Superior temporal gyrus (tissue), 1 donor: Measurements from ENCODE around the gene SNAPC1.
"Not testable (repeated sequence)": the region's sequence is repeated elsewhere in the genome, so short reads cannot be mapped to it uniquely, and the experiment has no call there.

Source experiments
- DNase-seq: peaks from one replicate; pipeline ENCODE4 v3.0.0-alpha.2; 2016; ENCODE audit errors: extremely low spot score

The SNAPC1 gene

DNA sequence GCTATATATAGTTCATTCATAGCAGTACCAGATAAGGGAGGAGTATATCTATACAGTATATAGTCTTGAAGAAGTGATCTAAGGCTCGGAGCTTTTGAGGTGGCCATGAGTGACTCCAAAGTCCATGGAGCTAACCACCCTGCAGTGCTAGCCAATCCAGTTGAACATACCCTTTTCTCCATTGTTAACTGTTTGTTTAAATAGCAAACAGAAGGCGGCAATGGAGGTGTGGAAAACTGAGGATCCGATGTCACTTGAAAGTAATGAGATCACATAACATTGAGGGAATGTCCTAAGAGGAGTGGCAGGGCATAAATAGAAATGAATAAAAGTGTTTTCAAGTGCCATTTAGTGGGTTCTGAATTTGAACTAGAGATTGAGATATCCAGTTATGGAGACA, 12.4 kb upstream of the SNAPC1 start:
- DNase-seq = no peak

DNA sequence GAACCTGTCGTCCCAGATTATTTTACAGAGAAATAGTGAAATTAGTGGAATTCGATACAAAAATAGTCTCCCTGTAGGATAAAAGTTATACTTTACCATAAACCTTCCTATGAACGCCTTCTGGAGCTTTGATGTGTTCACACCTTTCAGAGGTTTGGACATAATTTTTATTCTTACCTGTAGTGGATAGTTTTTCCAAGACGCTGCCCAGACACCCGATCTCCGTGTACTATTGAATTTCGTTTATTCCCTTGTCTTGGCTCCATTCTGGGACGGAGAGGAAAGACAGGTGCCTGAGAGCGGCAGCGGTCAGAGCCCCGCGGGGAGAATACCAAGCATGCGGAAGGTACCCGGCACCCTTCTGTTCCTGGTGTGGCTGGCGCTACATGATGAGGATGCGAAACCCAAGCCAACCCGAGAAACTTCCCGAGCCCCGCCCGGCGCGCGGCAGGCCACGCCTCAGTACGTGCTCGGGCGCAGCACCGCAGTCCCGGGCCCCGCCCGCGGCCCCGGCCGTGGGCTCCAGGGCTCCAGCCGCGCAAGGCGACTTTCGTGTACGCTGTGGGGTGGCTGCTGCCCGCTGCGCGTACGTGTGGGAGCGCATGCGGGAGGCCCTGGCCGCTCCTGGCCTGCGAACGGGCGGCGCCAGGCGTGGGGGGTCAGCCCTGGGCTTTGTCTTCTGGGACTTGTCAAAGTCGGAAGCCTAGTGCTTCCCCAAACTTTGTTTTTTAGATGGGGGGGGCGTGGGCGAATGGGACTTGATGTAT, 11.3 kb upstream of the SNAPC1 start:
- peak; percentile 58 for DNase-seq

GRCh38 chr14:61751475-61751989, 10.7 kb upstream of the SNAPC1 start:
- DNase-seq = no peak

DNA sequence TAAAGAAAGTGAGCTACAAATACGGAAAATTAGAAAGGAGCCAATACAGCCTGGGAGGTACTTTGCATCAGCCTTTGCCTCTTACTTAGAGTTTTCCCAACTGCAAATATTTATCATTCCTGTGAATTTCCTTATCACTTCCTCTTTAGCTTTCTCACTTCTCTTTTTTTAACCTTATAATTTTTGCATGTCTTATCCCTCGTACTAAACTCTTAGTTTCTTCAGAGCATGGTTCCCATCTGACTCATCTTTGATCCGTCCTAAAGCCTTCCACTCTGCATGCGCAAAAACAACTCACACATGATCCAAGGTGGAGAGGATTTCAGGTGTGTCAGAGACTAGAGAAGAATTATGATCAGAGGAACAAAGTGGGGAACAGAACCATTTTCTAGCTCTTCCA, 9.6 kb upstream of the SNAPC1 start:
- DNase-seq = no peak

DNA sequence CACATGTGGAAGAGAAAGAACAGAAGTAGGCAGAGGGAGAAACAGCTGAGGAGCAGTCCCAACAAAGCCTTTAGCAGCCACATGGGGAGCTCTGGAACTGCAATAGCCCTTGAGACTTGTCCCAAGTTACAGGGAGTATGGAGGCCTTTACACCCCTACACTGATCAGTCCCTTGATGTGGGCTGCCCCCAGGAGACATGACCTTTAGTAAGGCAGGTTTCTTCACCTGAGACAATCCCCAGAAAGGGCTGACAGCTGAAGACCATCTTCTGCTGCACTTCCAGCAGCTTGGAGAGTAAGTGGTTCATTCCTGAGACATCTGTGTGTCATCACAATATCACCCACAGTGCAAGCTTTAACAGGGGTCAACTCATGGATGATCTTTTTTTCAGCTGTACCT, 8.6 kb upstream of the SNAPC1 start:
- no peak for DNase-seq

GRCh38 chr14:61754627-61755381, 7.4 kb upstream of the SNAPC1 start:
- no peak for DNase-seq

GRCh38 chr14:61755382-61755742, 6.9 kb upstream of the SNAPC1 start:
- not testable (repeated sequence) for DNase-seq

- no peak for DNase-seq
Observed at GRCh38 chr14:61756135-61756534, 6.1 kb upstream of the SNAPC1 start.

DNA sequence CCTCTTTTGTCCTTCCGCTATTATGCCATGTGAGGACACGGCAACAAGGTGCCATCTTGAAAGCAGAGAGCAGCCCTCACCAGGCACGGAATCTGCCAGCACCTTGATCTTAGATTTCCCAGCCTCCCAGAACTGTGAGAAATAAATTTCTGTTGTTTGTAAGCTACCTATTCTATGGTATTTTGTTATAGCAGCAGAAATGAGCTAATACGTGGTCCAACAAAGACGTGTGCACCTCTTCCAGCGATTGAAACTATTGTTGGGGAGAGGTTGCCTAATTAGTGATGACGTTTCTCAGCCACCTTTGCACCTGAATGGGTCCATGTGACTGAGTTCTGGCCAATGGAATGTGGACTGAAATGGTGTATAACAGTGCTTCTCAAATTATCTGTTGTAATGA, 2.3 kb upstream of the SNAPC1 start:
- DNase-seq = no peak

GRCh38 chr14:61761557-61761956, 663 bp upstream of the SNAPC1 start:
- DNase-seq = no peak

DNA sequence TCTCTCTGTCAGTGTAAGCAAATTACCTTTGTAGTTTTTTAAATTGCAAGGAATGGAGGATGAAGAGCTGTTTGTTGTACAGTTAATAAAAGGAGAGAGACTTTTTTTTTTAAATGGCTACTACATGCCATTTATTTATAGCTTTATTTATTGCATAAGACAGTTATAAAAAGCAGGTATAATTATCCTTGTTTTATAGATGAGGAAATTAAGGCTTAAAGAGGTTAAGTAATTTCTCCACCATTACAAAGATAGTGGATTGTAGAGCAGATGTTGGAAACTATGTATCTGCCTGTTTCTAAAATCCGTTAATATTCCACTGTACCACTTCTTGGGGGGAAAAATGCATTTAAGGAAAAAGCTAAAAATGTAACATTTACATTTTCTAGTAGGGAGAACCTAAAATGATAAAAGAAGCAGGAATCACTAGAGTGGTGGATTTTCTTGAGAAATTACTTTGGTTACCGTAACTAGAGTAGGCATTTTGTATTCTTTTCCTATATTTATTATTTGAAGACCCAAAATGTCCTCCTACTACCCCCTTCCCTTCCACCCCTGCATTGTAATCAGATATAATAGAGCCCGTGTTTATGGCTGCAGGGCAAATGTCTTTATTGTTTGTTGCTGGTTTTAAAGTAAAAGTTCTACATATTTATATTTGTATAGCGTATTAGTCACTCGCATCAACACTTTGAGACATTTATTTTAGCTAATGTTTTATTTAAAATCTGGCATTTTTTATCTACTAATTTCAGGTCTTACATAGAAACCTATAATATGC, 2.3 kb downstream of the SNAPC1 start:
- DNase-seq = no peak

DNA sequence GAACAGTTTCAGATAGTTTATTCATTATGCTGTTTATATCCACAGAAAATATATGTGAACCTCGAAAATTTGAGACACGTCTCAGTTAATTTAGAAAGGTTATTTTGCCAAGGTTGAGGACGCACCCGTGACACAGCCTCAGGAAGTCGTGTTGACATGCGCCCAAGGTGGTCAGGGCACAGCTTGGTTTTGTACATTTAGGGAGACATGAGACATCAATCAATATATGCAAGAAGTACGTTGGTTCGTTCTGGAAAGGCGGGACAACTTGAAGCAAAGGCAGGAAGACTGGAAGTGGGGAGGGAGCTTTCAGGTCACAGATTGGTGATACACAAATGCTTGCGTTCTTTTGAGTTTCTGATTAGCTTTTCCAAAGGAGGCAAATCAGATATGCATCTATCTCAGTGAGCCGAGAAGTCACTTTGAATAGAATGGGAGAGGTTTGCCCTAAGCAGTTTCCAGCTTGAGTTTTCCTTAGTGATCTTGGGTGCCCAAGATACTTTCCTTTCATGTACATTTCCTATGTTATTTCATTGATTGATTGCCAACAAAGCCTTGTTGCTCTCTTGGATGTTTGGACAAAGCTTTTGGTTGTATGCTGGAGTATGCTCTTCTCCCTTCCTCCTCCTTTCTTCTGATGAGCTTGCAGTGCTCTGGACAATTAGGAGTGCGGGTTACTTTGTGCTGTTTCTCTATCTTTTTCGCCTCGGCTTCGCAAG, 3.2 kb downstream of the SNAPC1 start:
- no peak for DNase-seq

DNA sequence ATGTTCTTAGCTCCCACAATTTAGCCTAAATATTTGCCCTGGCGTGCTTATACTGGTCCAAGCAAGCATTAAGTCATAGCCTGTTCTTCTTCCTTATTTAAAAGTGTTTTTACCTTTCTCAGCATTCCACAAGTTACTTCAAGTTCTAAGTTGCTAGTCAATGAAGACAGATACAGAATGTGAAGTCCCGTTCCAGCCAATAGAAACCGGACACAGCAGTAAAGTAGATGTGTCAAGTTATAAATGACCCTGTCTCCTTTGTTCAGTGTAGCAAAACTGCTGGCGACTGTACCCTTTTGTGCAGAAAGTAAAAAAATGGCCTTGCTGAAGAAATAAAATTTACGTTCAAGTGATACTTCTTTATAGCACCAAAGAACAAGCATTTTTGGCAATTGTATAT, 3.9 kb downstream of the SNAPC1 start:
- no peak for DNase-seq

- DNase-seq = no peak
Observed at GRCh38 chr14:61768240-61768639, 6.0 kb downstream of the SNAPC1 start.

GRCh38 chr14:61769893-61770292, 7.7 kb downstream of the SNAPC1 start:
- no peak for DNase-seq

DNA sequence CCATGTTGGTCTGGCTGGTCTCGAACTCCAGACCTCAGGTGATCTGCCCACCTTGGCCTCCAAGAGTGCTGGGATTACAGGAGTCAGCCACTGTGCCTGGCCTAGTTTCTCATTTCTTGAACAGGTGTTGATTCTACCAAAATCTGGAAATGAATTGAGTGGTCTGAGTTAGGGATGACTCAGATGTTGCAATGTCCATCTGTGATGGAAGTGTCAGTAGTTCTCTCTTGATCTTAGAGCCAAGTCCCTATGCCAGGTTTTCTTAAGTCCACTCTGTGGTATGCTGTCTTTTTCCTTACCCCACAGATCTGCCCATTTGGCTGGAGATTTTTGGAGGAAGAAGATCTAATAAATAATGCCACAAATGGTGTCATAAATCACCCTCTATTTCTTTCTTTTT, 12.6 kb downstream of the SNAPC1 start:
- DNase-seq = no peak

DNA sequence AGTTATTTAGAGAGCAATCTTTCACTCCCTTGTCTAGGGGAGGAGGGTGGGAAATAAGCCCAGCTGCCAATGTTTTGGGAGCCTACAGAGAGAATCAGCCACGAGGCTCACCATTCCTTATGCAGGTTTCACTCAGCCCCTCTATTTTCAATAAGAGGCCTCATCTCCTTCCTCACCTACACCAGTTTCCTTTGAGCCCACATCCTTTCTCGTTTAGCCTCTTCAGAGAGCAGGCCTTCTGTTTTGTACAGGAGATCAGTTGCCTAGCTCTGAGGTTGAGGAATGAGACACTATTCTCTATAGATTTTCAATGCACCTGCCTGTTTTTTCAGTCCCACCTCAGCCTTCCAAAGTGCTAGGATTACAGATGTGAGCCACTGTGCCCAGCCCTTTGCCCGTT, 17.9 kb downstream of the SNAPC1 start:
- DNase-seq = no peak

DNA sequence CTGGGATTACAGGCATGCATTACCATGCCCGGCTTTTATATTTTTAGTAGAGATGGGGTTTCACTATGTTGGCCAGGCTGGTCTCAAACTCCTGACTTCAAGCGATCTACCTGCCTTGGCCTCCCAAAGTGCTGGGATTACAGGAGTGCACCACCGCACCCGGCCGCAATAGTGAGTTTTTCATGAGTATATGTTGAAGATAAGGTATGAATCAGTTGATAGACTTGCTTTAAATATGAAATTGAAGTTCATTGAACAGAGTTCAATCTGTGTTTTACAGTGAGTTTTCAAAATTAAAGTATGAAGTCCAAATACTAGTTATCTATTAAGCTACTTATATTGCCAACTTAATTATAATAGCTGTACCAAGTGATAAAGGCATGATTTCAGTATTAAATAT, 35.1 kb downstream of the SNAPC1 start:
- DNase-seq = no peak

DNA sequence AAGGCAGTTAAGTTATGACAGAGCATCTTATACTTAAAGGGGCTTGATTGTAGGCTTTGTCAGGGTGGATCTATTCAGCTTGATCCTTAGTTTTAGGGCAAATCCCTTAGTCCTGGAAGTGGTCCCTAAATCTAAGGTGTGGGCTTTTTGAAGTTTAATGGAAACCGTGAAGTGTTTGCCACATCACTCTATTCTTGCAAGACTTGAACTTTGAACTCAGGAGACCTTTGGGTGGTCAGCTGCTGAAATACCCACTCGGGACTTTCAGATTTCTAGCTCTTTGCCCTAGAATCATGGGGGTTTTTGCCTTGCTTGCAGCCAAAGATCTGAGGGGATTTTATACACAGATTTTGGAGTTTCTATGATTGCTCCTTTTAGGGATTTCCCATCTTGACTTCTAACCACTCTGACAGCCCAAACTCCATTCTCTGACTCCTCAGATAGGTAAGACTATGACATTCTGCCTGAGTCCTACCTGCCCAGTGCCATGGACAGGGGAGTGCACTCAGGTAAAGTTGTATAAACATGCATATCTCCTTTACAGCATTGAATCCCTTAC, 39.9 kb downstream of the SNAPC1 start:
- no peak for DNase-seq

DNA sequence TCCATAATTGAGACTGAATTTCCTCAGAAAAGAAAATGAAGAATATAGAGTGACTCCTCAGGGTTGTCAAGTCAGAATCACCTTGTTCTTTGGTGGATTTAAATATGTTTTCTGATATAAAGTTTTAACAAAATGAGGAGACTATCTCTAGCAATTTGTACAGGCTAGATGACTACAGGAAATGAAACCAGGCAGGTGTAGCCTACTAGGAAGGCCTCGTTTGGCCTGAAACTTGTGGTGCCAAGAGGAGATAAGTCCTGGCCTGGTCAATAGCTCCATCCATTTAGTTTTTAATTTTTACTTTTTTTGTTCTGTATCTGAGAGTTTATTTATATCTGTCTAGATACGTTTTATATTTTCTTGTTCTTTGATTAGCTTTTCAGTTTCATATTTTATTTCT, 41.5 kb downstream of the SNAPC1 start:
- DNase-seq = no peak

DNA sequence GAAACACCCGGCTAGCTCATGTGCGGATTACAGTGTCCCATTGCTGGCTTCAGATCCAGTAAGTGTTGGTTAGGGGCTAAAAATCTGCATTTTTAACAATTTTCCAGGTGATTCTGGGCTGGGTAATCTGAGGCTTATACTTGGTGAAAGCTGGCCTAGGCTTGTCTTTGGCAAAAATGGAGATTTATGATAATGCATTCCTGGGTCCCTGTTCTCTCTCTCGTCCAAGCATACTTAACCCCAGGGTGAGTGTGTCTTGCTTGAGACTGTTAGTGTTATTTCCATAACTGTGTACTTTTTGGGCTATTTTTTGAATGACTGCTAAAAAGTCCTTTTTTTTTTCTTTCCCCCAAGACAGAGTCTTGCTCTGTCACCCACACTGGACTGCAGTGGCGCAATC, 43.2 kb downstream of the SNAPC1 start:
- DNase-seq = no peak
